MCF 10A (cell line): ENCODE data around the gene POLD4. TPM values are rescaled to one million over a fixed set of nuclear protein-coding genes. Genes with fewer than 3 reads are reported as not detected.

Experiments
- BruUV-seq: library from RNA; stranded (reverse); fragments of 400-500 nt; replicated peaks from 2 replicates; lab custom pipeline; 2021; lab: Mats Ljungman, UMichigan
- CTCF ChIA-PET: fragments of 300-600 bp; sonication (Branson Sonifier 250); formaldehyde crosslinking; extraction: SDS; loops from one replicate; lab custom pipeline; 2021; ENCODE audit warnings: antibody characterized with exemption, inconsistent platforms; lab: Yijun Ruan, JAX
- POLR2A ChIA-PET: fragments of 300-600, 350-650 bp; sonication (Branson Sonifier 250); formaldehyde crosslinking; extraction: SDS; loops from one replicate; lab custom pipeline; 2020; ENCODE audit warnings: antibody characterized with exemption, inconsistent platforms; lab: Yijun Ruan, JAX
- DNase-seq: peaks from one replicate; pipeline ENCODE4 v3.0.0-alpha.2; 2018; ENCODE audit not compliant: unreplicated experiment
- H3K27ac Mint-ChIP-seq: one replicate; pipeline ENCODE4 v1.8.0; 2022; ENCODE audit warnings: mild to moderate bottlenecking, low read depth, mixed read lengths; ENCODE audit not compliant: unreplicated experiment
- H3K27me3 Mint-ChIP-seq: one replicate; pipeline ENCODE4 v1.8.0; 2022; ENCODE audit warnings: mixed read lengths; ENCODE audit not compliant: insufficient read depth, unreplicated experiment
- H3K36me3 Mint-ChIP-seq: one replicate; pipeline ENCODE4 v1.8.0; 2022; ENCODE audit warnings: mild to moderate bottlenecking, moderate library complexity, mixed read lengths; ENCODE audit not compliant: insufficient read depth, unreplicated experiment
- H3K4me1 Mint-ChIP-seq: one replicate; pipeline ENCODE4 v1.8.0; 2022; ENCODE audit warnings: mixed read lengths; ENCODE audit not compliant: insufficient read depth, unreplicated experiment
- H3K4me3 Mint-ChIP-seq: one replicate; pipeline ENCODE4 v1.8.0; 2022; ENCODE audit warnings: mild to moderate bottlenecking, moderate library complexity, mixed read lengths; ENCODE audit not compliant: unreplicated experiment
- H3K9me3 Mint-ChIP-seq: one replicate; pipeline ENCODE4 v1.8.0; 2022; ENCODE audit warnings: mixed read lengths; ENCODE audit not compliant: unreplicated experiment
- CTCF ChIP-seq: fragments of 200-600 bp; IDR thresholded peaks from one replicate; pipeline ENCODE4 v1.8.0; 2022; ENCODE audit warnings: antibody characterized with exemption, mild to moderate bottlenecking; ENCODE audit not compliant: unreplicated experiment
- intact Hi-C: fragments of 100-400 bp; cut with micrococcal nuclease; formaldehyde crosslinking; loops from 2 replicates; pipeline ENCODE4 v1.14.1; 2022
- total RNA-seq: library from RNA; stranded (reverse); gene quantifications from 2 replicates; pipeline ENCODE4 v1.2.3, GENCODE V29; 2022

Gene POLD4
- total RNA-seq, 1 experiment from 2014 or later, result 54.8 TPM

- Mint-ChIP-seq H3K27ac (peak overlapping the region; percentile 97), H3K9me3 (no peaks in the 10 kb centered on the region), H3K36me3 (peaks cover 6% of the 10 kb centered on the region), H3K4me3 (peak overlapping the region; percentile 42), H3K4me1 (peaks cover 37% of the 10 kb centered on the region), H3K27me3 (no peaks in the 10 kb centered on the region)
- ChIA-PET POLR2A (interaction anchor here (0.6 to 3.7 kb wide), 34 partner anchors 8 to 503 kb away, joined by 3 to 29 read pairs (median 4); partner anchors contain the start of genes ANKRD13D, CLCF1, POLD4 and PPP1CA), CTCF (interaction anchor here (0.6 to 4.0 kb wide), 24 partner anchors 7 to 192 kb away, joined by 3 to 57 read pairs (median 4); partner anchors contain the start of gene PPP1CA)
- BruUV-seq, result TSS peak; percentile 27
- intact Hi-C loops, result loop anchor here (5.0 kb wide), 1 partner anchor 36 kb away; no protein-coding TSS in a partner anchor
- DNase-seq, result peak; percentile 92
- peak; percentile 57 for TF ChIP-seq CTCF
These were observed 7.2 kb downstream of the POLD4 start for GRCh38 chr11:67345920-67346819.

- DNase-seq, result no peak
- Mint-ChIP-seq H3K27ac (peak overlapping the region; percentile 97), H3K9me3 (no peaks in the 10 kb centered on the region), H3K27me3 (no peaks in the 10 kb centered on the region), H3K36me3 (peaks cover 5% of the 10 kb centered on the region), H3K4me1 (peaks cover 37% of the 10 kb centered on the region), H3K4me3 (peak overlapping the region; percentile 42)
- ChIA-PET POLR2A (interaction anchor here (0.6 to 3.7 kb wide), 27 partner anchors 8 to 410 kb away, joined by 3 to 29 read pairs (median 5); partner anchors contain the start of genes ANKRD13D, CLCF1, POLD4 and RAD9A), CTCF (interaction anchor here (0.6 to 4.0 kb wide), 25 partner anchors 9 to 1682 kb away, joined by 3 to 57 read pairs (median 4); partner anchors contain the start of gene PPP1CA)
- no peak for TF ChIP-seq CTCF
- TSS peak; percentile 54 for BruUV-seq
- intact Hi-C loops, result loop anchor here (5.0 kb wide), 1 partner anchor 37 kb away; no protein-coding TSS in a partner anchor
These were observed 8.0 kb downstream of the POLD4 start for GRCh38 chr11:67345247-67345919.

- no peak for TF ChIP-seq CTCF
- DNase-seq, result no peak
- ChIA-PET POLR2A (interaction anchor here (0.9 to 3.7 kb wide), 3 partner anchors 10 to 26 kb away, joined by 3 to 21 read pairs (median 4); partner anchors contain the start of gene POLD4), CTCF (interaction anchor here (0.6 to 4.0 kb wide), 7 partner anchors 7 to 813 kb away, joined by 3 to 57 read pairs (median 3); no protein-coding TSS in a partner anchor)
- peaks cover 30% of the 10 kb centered on the region for H3K4me1 Mint-ChIP-seq
- H3K36me3 Mint-ChIP-seq, result peaks cover 5% of the 10 kb centered on the region
- intact Hi-C loops, result no loop called here
- peak overlapping the region; percentile 97 for H3K27ac Mint-ChIP-seq
- no TSS peak for BruUV-seq
- H3K27me3 Mint-ChIP-seq, result no peaks in the 10 kb centered on the region
- H3K9me3 Mint-ChIP-seq, result no peaks in the 10 kb centered on the region
- no peak overlapping the region for H3K4me3 Mint-ChIP-seq
These were observed 9.1 kb downstream of the POLD4 start for GRCh38 chr11:67344264-67344663.
